Stomach (tissue), 9 donors: Measurements from ENCODE around the gene DUSP28. TPM values are rescaled to one million over a fixed set of nuclear protein-coding genes. Genes with fewer than 3 reads are reported as not detected.

Experiments used
- DNase-seq, 2 donors: peaks; one replicate each; pipeline versions ENCODE4 v3.0.0 to v3.0.0-alpha.2; 2013 to 2019
- H3K27ac ChIP-seq, 5 donors: fragments of 200-600 bp in 4 of 5; sonication (generic) in 4 of 5; one replicate each; pipeline ENCODE4 v1.5.1; 2013 to 2019; ENCODE audit warnings: mild to moderate bottlenecking in 1 of 5, moderate library complexity in 1 of 5
- H3K27me3 ChIP-seq, 3 donors: fragments of 200-600 bp; sonication (generic); one replicate each; pipeline ENCODE4 v1.5.1; 2017 to 2019; ENCODE audit warnings: mixed run types in 1 of 3
- H3K36me3 ChIP-seq, 4 donors: fragments of 200-600 bp; sonication (generic); 1 replicate in 3 of 4; 2 replicates in 1 of 4; pipeline ENCODE4 v1.5.1; 2016 to 2019
- H3K4me1 ChIP-seq, 4 donors: fragments of 200-600 bp; sonication (generic); one replicate each; pipeline ENCODE4 v1.5.1; 2016 to 2019
- H3K4me3 ChIP-seq, 4 donors: fragments of 200-600 bp; sonication (generic) in 3 of 4; one replicate each; pipeline ENCODE4 v1.5.1; 2016 to 2019; ENCODE audit warnings: mild to moderate bottlenecking in 1 of 4
- H3K9me3 ChIP-seq, 4 donors: fragments of 200-600 bp; sonication (generic); one replicate each; pipeline ENCODE4 v1.5.1; 2016 to 2019
- EP300 ChIP-seq: sonication (generic); formaldehyde crosslinking; IDR thresholded peaks from one replicate; pipeline ENCODE4 v1.6.1; 2017; ENCODE audit warnings: antibody characterized with exemption
- POLR2A ChIP-seq, 4 donors: fragments of 450-650 bp; IDR thresholded peaks; one replicate each; pipeline ENCODE4 v1.6.1; 2016; ENCODE audit warnings: antibody characterized with exemption in 4 of 4, control low read depth in 2 of 4, mild to moderate bottlenecking in 1 of 4, moderate library complexity in 1 of 4
- POLR2AphosphoS5 ChIP-seq, 3 donors: sonication (generic); formaldehyde crosslinking; IDR thresholded peaks; one replicate each; pipeline ENCODE4 v1.6.1; 2016; ENCODE audit warnings: antibody characterized with exemption in 3 of 3
- WGBS, 5 donors: extraction: QIAGEN DNeasy Blood & Tissue Kit in 3 of 5; methylation state at CpG; one replicate each; pipeline versions ENCODE4 v1.1.5 to v1.1.7; 2013 to 2018; 5-methylcytosine and 5-hydroxymethylcytosine counted together
- intact Hi-C: fragments of 100-400 bp; cut with DNase I; formaldehyde crosslinking; loops from one replicate; pipeline ENCODE4 v1.15.1; 2023; ENCODE audit warnings: low total_unique reads
- polyA plus RNA-seq, 3 donors: library from polyadenylated mRNA; stranded (reverse); fragments of 200-250 nt; gene quantifications; one replicate each; pipeline ENCODE4 v1.2.3, GENCODE V29; 2013
- total RNA-seq, 5 donors: library from RNA; depleted of rRNA; stranded (reverse); fragments of >200 nt; gene quantifications; one replicate each; pipeline versions ENCODE4 v1.1.0 to v1.2.3, GENCODE V29; 2014 to 2016
- TF ChIP-seq, protein P1 (sequence below), 7 experiments: fragments of 450-650 bp in 4 of 7; fragments of 200-600 bp in 3 of 7; sonication (generic) in 3 of 7; IDR thresholded peaks; one replicate each; pipeline ENCODE4 v1.5.1; 2016 to 2019; ENCODE audit warnings: antibody characterized with exemption in 7 of 7, control low read depth in 2 of 7, mild to moderate bottlenecking in 1 of 7
- donor health status: healthy with polysubstance abuse.
- donor health status: Bipolar disorder and iron deficiency.
- donor health status: healthy.

Gene DUSP28
- total and polyA plus RNA-seq, 8 donors = 1.3 to 71.5 (median 4.0) TPM

DNA sequence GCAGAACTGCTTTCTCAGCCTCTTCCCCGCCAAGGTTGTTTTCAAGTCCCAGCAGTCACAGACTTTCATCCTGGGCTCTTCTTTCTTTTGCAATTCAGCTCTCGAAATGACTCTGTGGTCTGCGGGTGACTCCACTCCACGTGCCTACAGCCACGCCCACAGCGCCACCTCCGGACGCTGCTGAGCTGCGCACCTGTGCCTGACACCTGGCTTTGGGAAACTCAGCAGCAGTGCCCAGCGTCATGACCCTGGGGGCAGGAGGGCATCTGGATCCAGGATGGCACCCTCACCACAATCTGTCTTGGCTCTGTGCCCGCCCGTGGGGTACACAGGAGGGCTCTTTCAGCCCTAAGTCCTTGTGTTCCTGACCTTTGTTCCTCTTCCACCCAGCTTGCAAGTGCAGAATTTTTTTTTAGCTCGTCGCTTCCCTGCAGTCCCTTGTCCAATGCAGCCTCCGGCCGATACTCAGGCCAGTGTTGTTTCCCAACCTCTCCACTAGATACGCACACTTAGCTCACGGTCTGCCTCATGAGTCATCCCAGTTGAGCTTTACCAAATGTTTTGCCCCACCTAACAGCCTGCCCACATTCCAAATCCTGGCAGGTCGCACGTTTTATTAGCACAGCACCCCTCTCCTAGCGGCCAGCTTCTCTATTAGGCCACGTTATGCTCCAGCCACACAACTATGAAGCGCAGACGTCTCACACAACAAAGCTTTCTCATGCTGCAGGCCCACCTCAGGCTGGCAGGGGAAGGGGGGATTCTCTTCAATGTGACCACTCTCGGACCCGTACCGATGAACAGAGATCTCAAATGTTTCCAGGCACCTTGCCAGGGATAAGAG is 19.8 kb downstream of the DUSP28 start:
- Histone ChIP-seq H3K9me3 (no peaks in the 10 kb centered on the region), H3K4me1 (peaks cover 31 to 57% (median 51%) of the 10 kb centered on the region in 4 donors), H3K27me3 (no peaks in the 10 kb centered on the region), H3K27ac (peak overlapping the region; percentile 52 to 84 (median 75)), H3K36me3 (peaks cover 32 to 51% (median 41%) of the 10 kb centered on the region in 4 donors), H3K4me3 (peak overlapping the region in 1 of 4 donors; percentile 3)
- 31 to 48% (median 38%) methylated on average over 27 of the region's 27 CpGs for WGBS, 5 donors
- peak; percentile 78 to 84 for DNase-seq
- TF ChIP-seq, protein P1, sequence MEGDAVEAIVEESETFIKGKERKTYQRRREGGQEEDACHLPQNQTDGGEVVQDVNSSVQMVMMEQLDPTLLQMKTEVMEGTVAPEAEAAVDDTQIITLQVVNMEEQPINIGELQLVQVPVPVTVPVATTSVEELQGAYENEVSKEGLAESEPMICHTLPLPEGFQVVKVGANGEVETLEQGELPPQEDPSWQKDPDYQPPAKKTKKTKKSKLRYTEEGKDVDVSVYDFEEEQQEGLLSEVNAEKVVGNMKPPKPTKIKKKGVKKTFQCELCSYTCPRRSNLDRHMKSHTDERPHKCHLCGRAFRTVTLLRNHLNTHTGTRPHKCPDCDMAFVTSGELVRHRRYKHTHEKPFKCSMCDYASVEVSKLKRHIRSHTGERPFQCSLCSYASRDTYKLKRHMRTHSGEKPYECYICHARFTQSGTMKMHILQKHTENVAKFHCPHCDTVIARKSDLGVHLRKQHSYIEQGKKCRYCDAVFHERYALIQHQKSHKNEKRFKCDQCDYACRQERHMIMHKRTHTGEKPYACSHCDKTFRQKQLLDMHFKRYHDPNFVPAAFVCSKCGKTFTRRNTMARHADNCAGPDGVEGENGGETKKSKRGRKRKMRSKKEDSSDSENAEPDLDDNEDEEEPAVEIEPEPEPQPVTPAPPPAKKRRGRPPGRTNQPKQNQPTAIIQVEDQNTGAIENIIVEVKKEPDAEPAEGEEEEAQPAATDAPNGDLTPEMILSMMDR (IDR thresholded peaks at IDR 0.05) = peak in 4 of 7 experiments; percentile 26 to 61 (median 46)
- TF ChIP-seq POLR2A (IDR thresholded peaks at IDR 0.05) (no peak), EP300 (no peak), POLR2AphosphoS5 (IDR thresholded peaks at IDR 0.05) (peak in 2 of 3 donors; percentile 32 to 74)
- intact Hi-C loops = no loop called here

DNA sequence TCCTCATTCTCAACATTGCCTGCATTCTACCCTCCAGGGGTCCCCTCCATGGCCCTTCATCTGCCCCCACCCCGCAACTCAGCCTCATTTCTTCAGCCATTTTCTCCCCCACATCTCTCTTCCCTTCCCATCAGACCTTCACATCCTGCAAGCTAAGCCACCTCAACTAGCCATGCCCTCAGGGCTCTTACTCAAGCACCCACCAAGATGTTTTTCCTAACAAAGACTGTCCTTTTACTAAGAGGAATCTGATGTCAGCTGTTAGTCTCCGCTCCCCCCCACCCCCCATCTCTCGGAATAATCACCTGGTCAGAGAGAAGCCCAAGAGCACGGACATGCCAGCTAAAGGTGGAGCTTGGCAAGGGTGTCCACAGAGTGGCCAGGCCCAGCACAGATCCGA is 21.7 kb downstream of the DUSP28 start:
- WGBS, 5 donors = 93 to 96% (median 94%) methylated on average over 5 of the region's 5 CpGs
- no peak for DNase-seq
- intact Hi-C loops = no loop called here
- Histone ChIP-seq H3K27ac (no peak overlapping the region), H3K4me1 (peaks cover 39 to 65% (median 53%) of the 10 kb centered on the region in 4 donors), H3K9me3 (no peaks in the 10 kb centered on the region), H3K36me3 (peaks cover 14 to 33% (median 23%) of the 10 kb centered on the region in 4 donors), H3K4me3 (no peak overlapping the region), H3K27me3 (no peaks in the 10 kb centered on the region)
- TF ChIP-seq POLR2AphosphoS5 (IDR thresholded peaks at IDR 0.05) = no peak
- TF ChIP-seq POLR2A (IDR thresholded peaks at IDR 0.05) = no peak
- TF ChIP-seq, protein P1 (IDR thresholded peaks at IDR 0.05) = no peak
- TF ChIP-seq EP300 = no peak

DNA sequence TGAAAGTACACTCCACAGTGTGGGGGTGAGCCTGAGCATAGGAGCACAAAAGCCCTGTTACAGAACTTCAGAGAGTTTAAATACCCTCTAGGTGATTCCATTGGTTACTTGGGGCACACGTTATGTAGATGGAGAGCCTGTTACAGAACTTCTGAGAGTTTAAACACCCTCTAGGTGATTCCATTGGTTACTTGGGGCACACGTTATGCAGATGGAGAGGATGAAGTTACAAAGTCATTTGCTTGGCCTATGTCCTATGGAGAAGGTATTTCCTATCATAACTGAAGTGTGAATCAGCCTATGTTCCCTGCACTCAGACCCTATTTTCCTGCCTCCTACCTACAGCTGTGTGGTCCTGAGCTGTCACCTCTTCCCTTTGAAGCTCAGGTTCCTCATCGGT is 22.6 kb downstream of the DUSP28 start:
- intact Hi-C loops = no loop called here
- no peaks in the 10 kb centered on the region for H3K27me3 ChIP-seq
- WGBS, 5 donors = 83 to 89% (median 86%) methylated on average over 3 of the region's 3 CpGs

DNA sequence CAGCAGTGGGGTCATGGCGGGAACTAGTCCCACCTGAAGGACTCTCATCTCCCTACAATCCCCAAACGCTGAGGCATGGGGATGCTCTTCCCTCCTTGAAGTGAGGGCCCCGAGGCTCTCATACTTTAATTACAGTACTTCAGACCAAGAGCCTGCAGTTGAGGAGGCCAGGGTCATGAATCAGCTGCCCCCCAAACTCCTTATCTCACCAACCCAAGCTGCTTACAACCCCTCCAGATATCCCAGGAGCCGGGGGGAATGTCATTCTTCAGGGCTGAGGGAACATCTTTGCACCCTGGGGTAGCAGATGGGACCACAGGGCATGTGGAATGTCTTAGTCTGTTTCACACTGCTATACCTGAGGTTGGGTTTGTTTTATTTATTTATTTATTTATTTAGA is 23.6 kb downstream of the DUSP28 start:
- WGBS, 5 donors = 84 to 100% (median 88%) methylated on average over 4 of the region's 4 CpGs
- DNase-seq = no peak
- H3K27ac ChIP-seq = no peak overlapping the region
- no peaks in the 10 kb centered on the region for H3K9me3 ChIP-seq
- H3K36me3 ChIP-seq = peaks cover 0 to 14% (median 3%) of the 10 kb centered on the region in 4 donors
- H3K4me3 ChIP-seq = no peak overlapping the region
- peaks cover 51 to 68% (median 61%) of the 10 kb centered on the region in 4 donors for H3K4me1 ChIP-seq
- H3K27me3 ChIP-seq = no peaks in the 10 kb centered on the region
- no peak for TF ChIP-seq EP300
- TF ChIP-seq POLR2AphosphoS5 (IDR thresholded peaks at IDR 0.05) = no peak
- no peak for TF ChIP-seq POLR2A (IDR thresholded peaks at IDR 0.05)
- TF ChIP-seq, protein P1 (IDR thresholded peaks at IDR 0.05) = no peak
- intact Hi-C loops = no loop called here

More for the DNA sequence above, 22.6 kb downstream of the DUSP28 start:
- Histone ChIP-seq H3K4me1 (peaks cover 45 to 68% (median 57%) of the 10 kb centered on the region in 4 donors), H3K9me3 (no peaks in the 10 kb centered on the region), H3K27ac (no peak overlapping the region), H3K36me3 (peaks cover 4 to 23% (median 13%) of the 10 kb centered on the region in 4 donors), H3K4me3 (no peak overlapping the region)
- no peak for DNase-seq
- TF ChIP-seq POLR2A (IDR thresholded peaks at IDR 0.05) (no peak), EP300 (no peak), POLR2AphosphoS5 (IDR thresholded peaks at IDR 0.05) (no peak)
- TF ChIP-seq, protein P1 (IDR thresholded peaks at IDR 0.05) = no peak
